Loucy (cell line): Measurements from ENCODE around the gene C9orf85.

ENCODE experiments used
- EZH2phosphoT487 ChIP-seq: fragments of 200-600 bp; IDR thresholded peaks from 2 replicates; pipeline ENCODE4 v1.6.1; 2018; ENCODE audit warnings: antibody characterized with exemption, mild to moderate bottlenecking, moderate library complexity, borderline replicate concordance
- TF ChIP-seq, protein P1 (sequence below): fragments of 200-600 bp; sonication (generic); conservative IDR thresholded peaks from 2 replicates; pipeline ENCODE4 v1.5.1; 2014; ENCODE audit warnings: mild to moderate bottlenecking, antibody characterized with exemption, low read length

- TF ChIP-seq, protein P1, sequence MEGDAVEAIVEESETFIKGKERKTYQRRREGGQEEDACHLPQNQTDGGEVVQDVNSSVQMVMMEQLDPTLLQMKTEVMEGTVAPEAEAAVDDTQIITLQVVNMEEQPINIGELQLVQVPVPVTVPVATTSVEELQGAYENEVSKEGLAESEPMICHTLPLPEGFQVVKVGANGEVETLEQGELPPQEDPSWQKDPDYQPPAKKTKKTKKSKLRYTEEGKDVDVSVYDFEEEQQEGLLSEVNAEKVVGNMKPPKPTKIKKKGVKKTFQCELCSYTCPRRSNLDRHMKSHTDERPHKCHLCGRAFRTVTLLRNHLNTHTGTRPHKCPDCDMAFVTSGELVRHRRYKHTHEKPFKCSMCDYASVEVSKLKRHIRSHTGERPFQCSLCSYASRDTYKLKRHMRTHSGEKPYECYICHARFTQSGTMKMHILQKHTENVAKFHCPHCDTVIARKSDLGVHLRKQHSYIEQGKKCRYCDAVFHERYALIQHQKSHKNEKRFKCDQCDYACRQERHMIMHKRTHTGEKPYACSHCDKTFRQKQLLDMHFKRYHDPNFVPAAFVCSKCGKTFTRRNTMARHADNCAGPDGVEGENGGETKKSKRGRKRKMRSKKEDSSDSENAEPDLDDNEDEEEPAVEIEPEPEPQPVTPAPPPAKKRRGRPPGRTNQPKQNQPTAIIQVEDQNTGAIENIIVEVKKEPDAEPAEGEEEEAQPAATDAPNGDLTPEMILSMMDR = no peak
- no peak for TF ChIP-seq EZH2phosphoT487
Measured at GRCh38 chr9:71908825-71909224, 2.6 kb upstream of the C9orf85 start.
